Astrocyte of the spinal cord (primary cell): ENCODE results near the gene GCG.
A peak's percentile ranks its signal among the peaks of the same experiment; 100 is the strongest.

ENCODE experiments used
- DNase-seq: peaks from one replicate; pipeline ENCODE4 v3.0.0; 2011; ENCODE audit warnings: low read depth, low spot score
- H3K4me3 ChIP-seq: 2 replicates; pipeline ENCODE4 v1.5.1; 2011; ENCODE audit warnings: low read depth, mild to moderate bottlenecking, low read length, moderate library complexity
- CTCF ChIP-seq: IDR thresholded peaks from 2 replicates; pipeline ENCODE4 v1.5.1; 2012; ENCODE audit warnings: low read depth, mild to moderate bottlenecking, low read length, inconsistent platforms
- in situ Hi-C: cut with HindIII; loops from 2 replicates; pipeline ENCODE4 v1.10.0; 2017; ENCODE audit warnings: low sequenced_read_pairs

Gene GCG

GRCh38 chr2:162152147-162152546, at the start of gene GCG:
Gene GCG, minus strand, starts transcription at chr2:162152247. Its CDS starts 3,069 bp downstream, at chr2:162149178.
- TF ChIP-seq CTCF, result no peak
- H3K4me3 ChIP-seq, result no peak within 1 kb of the TSS
- in situ Hi-C loops, result no loop called here
- no peak for DNase-seq

GRCh38 chr2:162200636-162201035, 48.6 kb upstream of the GCG start:
- TF ChIP-seq CTCF, result no peak
- in situ Hi-C loops, result no loop called here
- H3K4me3 ChIP-seq, result no peak overlapping the region
- DNase-seq, result no peak

GRCh38 chr2:162199913-162200312, 47.9 kb upstream of the GCG start:
- H3K4me3 ChIP-seq, result no peak overlapping the region
- DNase-seq, result no peak
- no peak for TF ChIP-seq CTCF
- in situ Hi-C loops, result no loop called here

- H3K4me3 ChIP-seq, result no peak overlapping the region
- in situ Hi-C loops, result no loop called here
- TF ChIP-seq CTCF, result no peak
- peak; percentile 15 for DNase-seq
Observed at GRCh38 chr2:162198239-162198638, 46.2 kb upstream of the GCG start.

- in situ Hi-C loops, result no loop called here
- no peak overlapping the region for H3K4me3 ChIP-seq
- no peak for TF ChIP-seq CTCF
- peak; percentile 79 for DNase-seq
Observed at GRCh38 chr2:162197069-162197825, 45.2 kb upstream of the GCG start.

- peak; percentile 68 for DNase-seq
- TF ChIP-seq CTCF, result no peak
- no peak overlapping the region for H3K4me3 ChIP-seq
- in situ Hi-C loops, result no loop called here
Observed at GRCh38 chr2:162196638-162197037, 44.6 kb upstream of the GCG start.

- DNase-seq, result no peak
- in situ Hi-C loops, result no loop called here
Observed at GRCh38 chr2:162188451-162188850, 36.4 kb upstream of the GCG start.

More at GRCh38 chr2:162188451-162188850, 36.4 kb upstream of the GCG start:
- no peak for TF ChIP-seq CTCF
- no peak overlapping the region for H3K4me3 ChIP-seq
